Bone marrow (tissue), 2 donors: ENCODE results near the gene DOCK4.
A peak's percentile ranks its signal among the peaks of the same experiment; 100 is the strongest.

Source experiments
- DNase-seq, 2 donors: peaks; one replicate each; lab custom pipeline; 2025; lab: John Stamatoyannopoulos, UW

Gene DOCK4

GRCh38 chr7:112080978-112081377, 125.2 kb downstream of the DOCK4 start:
- peak in 1 of 2 donors; percentile 50 for DNase-seq

DNA sequence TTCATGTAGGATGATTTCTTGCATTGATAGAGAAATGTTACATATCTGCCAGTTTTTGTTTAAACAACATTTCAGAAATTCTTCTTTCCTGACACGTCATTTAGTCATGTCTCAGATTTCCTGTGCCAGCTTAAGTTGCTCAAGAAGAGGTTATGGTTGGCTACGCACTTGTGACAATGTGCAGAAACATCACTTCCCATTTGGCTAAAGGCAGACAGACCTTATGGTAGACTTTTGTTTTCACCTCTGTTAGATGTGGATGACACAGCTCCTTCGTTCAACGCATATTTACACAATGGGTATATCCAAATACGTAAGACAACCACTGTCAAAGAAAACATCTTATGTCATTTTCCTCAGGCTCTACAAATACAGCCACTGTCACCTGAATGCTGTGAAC, 125.8 kb downstream of the DOCK4 start:
- peak in 1 of 2 donors; percentile 37 for DNase-seq

DNA sequence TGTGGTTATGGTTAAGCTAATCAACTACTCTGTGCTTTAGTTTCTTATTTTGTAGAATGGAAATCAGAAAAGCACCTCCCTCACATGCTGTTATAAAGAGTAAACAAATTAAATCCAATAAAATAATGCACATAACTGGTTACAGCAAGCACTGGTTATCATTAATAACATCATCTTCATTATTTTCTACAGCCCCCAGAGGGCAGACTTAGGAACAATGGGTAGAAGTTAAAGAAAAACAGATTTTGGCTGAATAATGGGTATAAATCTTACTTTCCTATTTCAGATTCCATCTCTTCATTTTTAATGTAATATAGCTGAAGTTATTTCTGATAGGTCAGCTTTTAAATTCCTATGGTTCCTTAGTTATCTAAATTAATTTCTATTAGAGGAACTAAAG, 126.5 kb downstream of the DOCK4 start:
- DNase-seq = no peak

DNA sequence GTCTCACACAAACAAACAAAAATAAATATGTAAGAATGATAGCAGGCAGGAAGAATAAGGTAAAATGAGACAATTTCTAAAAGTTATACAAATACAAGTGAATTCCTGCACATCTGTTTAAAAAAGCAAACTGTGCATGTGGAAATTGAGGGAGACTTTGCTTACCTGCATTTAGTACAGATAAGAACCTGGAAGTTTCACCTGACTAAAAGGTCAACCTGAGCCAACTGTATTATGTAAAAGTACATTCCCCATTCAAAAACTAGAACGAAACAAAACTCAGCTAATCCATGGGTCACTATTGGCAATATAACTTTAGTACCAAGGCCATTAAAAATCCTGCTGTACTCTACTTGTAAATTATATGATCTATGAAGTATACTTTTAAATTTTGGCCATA, 127.1 kb downstream of the DOCK4 start:
- no peak for DNase-seq

GRCh38 chr7:112076324-112076723, 129.9 kb downstream of the DOCK4 start:
- DNase-seq = no peak

- no peak for DNase-seq
Observed at GRCh38 chr7:112074464-112074863, 131.7 kb downstream of the DOCK4 start.

GRCh38 chr7:112073530-112073929, 132.7 kb downstream of the DOCK4 start:
- DNase-seq = no peak

DNA sequence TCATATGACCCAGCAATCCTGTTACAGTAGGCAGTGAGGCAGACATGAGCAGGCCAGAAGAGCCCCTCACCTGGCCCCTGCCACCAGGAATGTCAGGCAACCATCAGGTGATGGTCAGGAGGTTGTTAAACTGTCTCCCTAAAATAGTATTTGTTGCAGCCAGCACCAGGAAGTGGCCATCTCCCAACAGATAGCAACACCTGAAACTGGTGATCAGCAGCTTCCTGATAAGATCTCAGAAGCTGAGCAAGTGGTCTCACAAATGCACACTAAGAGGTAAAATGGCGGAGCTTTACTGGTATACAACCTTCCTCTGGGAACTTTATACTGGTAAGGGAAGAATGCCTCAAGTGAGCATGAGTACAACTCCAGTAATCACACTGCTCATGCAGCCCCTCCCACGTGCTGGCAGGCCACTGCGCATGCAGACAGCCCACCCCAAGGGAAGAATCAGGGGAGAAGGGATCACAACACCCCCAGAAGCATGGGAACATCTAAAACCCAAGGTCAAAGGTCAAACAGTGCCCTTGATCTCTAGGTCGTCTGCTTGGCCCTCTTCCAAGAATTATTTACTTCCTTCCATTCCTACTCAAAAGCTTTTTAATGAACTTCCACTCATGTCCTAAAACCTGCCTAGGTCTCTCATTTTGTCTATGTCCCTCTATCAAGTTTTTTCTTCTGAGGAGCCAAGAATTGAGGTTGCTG, 133.5 kb downstream of the DOCK4 start:
- no peak for DNase-seq

- DNase-seq = no peak
Observed at GRCh38 chr7:112071856-112072255, 134.3 kb downstream of the DOCK4 start.

- no peak for DNase-seq
Observed at GRCh38 chr7:112070674-112071256, 135.4 kb downstream of the DOCK4 start.

- no peak for DNase-seq
Observed at GRCh38 chr7:112069879-112070321, 136.3 kb downstream of the DOCK4 start.

- DNase-seq = no peak
Observed at GRCh38 chr7:112068967-112069366, 137.2 kb downstream of the DOCK4 start.

- DNase-seq = no peak
Observed at GRCh38 chr7:112067632-112068540, 138.3 kb downstream of the DOCK4 start.

DNA sequence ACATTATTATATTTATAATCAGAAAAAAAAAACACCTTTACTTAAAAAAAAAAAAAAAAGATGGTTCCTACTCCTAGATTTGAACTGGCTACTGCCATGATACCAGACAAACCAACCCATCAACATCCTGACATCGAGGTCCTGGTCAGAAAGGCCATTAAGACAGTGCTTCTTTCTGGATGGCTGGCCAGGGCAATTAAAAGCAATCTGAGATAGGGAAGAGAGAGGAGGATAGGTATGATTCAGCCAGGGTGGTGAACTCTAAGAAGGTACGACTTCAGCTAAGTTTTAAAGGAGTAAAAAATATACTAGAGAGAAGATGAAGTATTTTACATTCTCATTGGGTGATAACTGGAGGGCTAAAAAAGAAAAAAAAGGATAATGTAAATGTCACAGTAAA, 139.0 kb downstream of the DOCK4 start:
- no peak for DNase-seq

DNA sequence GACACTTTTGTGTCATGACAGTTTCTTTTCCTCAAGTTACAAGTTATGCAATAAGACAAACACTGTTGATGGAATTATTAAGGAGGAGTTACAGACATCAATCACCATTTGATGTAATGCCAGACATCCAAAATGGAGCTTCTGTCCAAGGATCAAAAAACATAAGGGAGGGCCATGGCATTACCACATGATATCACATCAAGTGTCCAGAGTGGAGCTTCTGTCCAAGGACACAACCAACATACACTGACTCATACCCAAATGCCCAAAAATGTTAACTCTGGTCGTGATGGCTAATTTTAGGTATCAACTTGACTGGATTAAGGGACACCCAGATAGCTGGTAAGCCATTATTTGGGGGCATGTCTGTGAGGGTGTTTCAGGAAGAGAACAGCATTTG, 140.4 kb downstream of the DOCK4 start:
- DNase-seq = no peak

DNA sequence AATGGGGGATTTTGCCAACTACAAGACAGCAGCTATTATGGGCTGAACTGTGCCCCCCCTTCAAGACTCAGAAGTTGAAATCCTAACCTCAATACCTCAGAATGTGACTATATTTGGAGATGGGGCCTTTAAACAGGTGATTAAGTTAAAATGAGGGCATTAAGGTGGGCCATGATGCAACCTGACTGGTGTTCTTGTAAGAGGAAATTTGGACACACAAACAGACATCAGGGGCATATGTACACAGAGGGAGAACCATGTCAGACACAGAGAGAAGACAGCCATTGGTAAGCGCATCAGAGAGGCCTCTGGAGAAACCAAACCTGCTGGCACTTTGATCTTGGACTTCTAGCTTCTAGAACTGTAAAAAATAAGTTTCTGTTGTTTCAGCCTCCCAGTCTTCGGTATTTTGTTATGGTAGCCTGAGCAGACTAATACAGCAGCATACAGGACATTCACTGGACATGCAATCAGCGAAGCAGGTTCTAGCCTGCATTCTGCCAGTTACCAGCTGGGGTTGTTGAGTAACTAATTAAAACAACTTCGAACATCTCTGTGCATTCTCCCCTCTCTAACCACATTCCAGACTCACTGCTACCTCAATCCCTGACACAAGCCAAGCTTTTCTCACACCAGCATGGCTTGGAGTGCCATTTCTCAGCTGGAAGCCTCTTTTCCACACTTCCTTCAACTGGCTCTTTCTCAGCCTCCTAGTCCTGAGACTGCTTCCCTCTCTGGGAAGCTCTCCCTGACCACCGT, 141.4 kb downstream of the DOCK4 start:
- no peak for DNase-seq

DNA sequence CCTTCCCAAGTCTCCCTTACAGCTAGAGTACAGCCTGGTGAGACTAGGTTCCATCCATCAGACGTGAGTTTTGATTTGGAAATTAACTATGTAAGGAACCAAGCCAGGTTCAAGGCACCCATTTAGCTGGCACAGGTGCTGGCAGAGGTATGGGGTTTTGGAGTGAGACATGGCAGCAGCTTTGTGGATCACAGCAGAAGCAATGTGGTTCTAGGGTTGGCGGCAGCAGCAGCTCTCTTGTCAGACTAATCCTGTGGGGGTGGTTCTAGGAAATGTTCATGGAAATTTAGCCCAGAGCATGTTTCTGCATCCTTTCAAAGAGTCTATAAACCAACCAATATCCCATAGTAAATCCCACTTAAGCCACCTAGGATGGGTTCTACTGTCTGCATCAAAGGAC, 142.2 kb downstream of the DOCK4 start:
- no peak for DNase-seq

GRCh38 chr7:112061051-112061450, 145.1 kb downstream of the DOCK4 start:
- no peak for DNase-seq

DNA sequence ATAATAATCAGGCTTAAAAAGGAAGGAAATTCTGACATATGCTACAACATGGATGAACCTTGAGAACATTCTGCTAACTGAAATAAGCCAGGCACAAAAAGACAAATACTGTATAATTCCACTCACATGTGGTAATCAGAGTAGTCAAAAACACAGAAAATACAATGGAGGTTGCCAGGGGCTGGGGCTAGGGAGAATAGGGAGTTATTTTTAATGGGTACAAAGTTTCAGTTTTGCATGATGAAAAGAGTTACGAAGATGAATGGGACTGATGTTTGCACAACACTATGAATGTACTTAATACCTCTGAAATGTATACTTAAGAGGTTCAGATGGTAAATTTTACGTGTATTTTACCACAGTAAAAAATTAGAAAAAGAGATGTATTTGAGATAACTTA, 145.6 kb downstream of the DOCK4 start:
- DNase-seq = no peak

GRCh38 chr7:112059675-112060074, 146.5 kb downstream of the DOCK4 start:
- DNase-seq = no peak

- DNase-seq = no peak
Observed at GRCh38 chr7:112058686-112059085, 147.5 kb downstream of the DOCK4 start.

GRCh38 chr7:112056409-112056808, 149.8 kb downstream of the DOCK4 start:
- no peak for DNase-seq
